ENCODE measurements around the gene LY6G6C. TPM values are rescaled to one million over a fixed set of nuclear protein-coding genes. Genes with fewer than 3 reads are reported as not detected.

LY6G6C gene
- total RNA-seq, 3 donors from 2014 or later: not detected

GRCh38 chr6:31734821-31735406 lies 13.4 kb upstream of the LY6G6C start:
- TF ChIP-seq POLR2A (IDR thresholded peaks at IDR 0.05): peak; percentile 25
- no peak for TF ChIP-seq CTCF (IDR thresholded peaks at IDR 0.05)
- TF ChIP-seq POLR2AphosphoS5 (IDR thresholded peaks at IDR 0.05): peak in 2 of 3 donors; percentile 30 to 36
- intact Hi-C loops (cut with DNase I; ENCODE audit: low total_unique reads): no loop called here
- DNase-seq (ENCODE audit: low spot score in 2 of 2): no peak
- Histone ChIP-seq H3K36me3 (no peaks in the 10 kb centered on the region), H3K27ac (peak overlapping the region; percentile 95 to 96), H3K9me3 (no peaks in the 10 kb centered on the region), H3K4me1 (peaks cover 19 to 35% of the 10 kb centered on the region in 2 donors), H3K4me3 (peak overlapping the region; percentile 68 to 76 (median 75)), H3K27me3 (no peaks in the 10 kb centered on the region)

GRCh38 chr6:31734247-31734820 lies 12.8 kb upstream of the LY6G6C start:
- no peak for DNase-seq (ENCODE audit: low spot score in 2 of 2)
- no peaks in the 10 kb centered on the region for H3K9me3 ChIP-seq
- TF ChIP-seq POLR2AphosphoS5 (IDR thresholded peaks at IDR 0.05) (no peak), CTCF (IDR thresholded peaks at IDR 0.05) (no peak), POLR2A (IDR thresholded peaks at IDR 0.05) (no peak)
- no peaks in the 10 kb centered on the region for H3K36me3 ChIP-seq
- peak overlapping the region; percentile 68 to 76 (median 75) for H3K4me3 ChIP-seq
- intact Hi-C loops (cut with DNase I; ENCODE audit: low total_unique reads): no loop called here
- H3K4me1 ChIP-seq: peaks cover 17 to 34% of the 10 kb centered on the region in 2 donors
- H3K27me3 ChIP-seq: no peaks in the 10 kb centered on the region
- peak overlapping the region; percentile 95 to 96 for H3K27ac ChIP-seq

GRCh38 chr6:31733734-31734133 lies 12.2 kb upstream of the LY6G6C start:
- intact Hi-C loops (cut with DNase I; ENCODE audit: low total_unique reads): no loop called here
- Histone ChIP-seq H3K4me3 (peak overlapping the region in 1 of 3 donors; percentile 75), H3K9me3 (no peaks in the 10 kb centered on the region), H3K27ac (peak overlapping the region; percentile 95 to 96), H3K27me3 (no peaks in the 10 kb centered on the region), H3K4me1 (peaks cover 14 to 28% of the 10 kb centered on the region in 2 donors), H3K36me3 (no peaks in the 10 kb centered on the region)
- no peak for DNase-seq (ENCODE audit: low spot score in 2 of 2)
- TF ChIP-seq CTCF (IDR thresholded peaks at IDR 0.05): no peak

- intact Hi-C loops (cut with DNase I; ENCODE audit: low total_unique reads): no loop called here
- TF ChIP-seq POLR2AphosphoS5 (IDR thresholded peaks at IDR 0.05) (no peak), POLR2A (IDR thresholded peaks at IDR 0.05) (no peak), CTCF (IDR thresholded peaks at IDR 0.05) (no peak)
- no peak overlapping the region for H3K27ac ChIP-seq
Measured at GRCh38 chr6:31732029-31732428, 10.5 kb upstream of the LY6G6C start.

GRCh38 chr6:31730631-31731086 lies 9.1 kb upstream of the LY6G6C start:
- H3K36me3 ChIP-seq: peaks cover 6% of the 10 kb centered on the region
- TF ChIP-seq POLR2A (IDR thresholded peaks at IDR 0.05): no peak
- no peak for TF ChIP-seq CTCF (IDR thresholded peaks at IDR 0.05)
- TF ChIP-seq POLR2AphosphoS5 (IDR thresholded peaks at IDR 0.05): no peak
- DNase-seq (ENCODE audit: low spot score in 2 of 2): no peak
- peak overlapping the region in 2 of 3 donors; percentile 82 to 92 for H3K4me3 ChIP-seq
- intact Hi-C loops (cut with DNase I; ENCODE audit: low total_unique reads): no loop called here
- H3K27ac ChIP-seq: peak overlapping the region; percentile 97 to 98
- no peaks in the 10 kb centered on the region for H3K27me3 ChIP-seq
- H3K4me1 ChIP-seq: peaks cover 9 to 11% of the 10 kb centered on the region in 2 donors
- H3K9me3 ChIP-seq: no peaks in the 10 kb centered on the region

More at GRCh38 chr6:31732029-31732428, 10.5 kb upstream of the LY6G6C start:
- Histone ChIP-seq H3K36me3 (peaks cover 3% of the 10 kb centered on the region), H3K4me3 (no peak overlapping the region), H3K9me3 (no peaks in the 10 kb centered on the region), H3K27me3 (no peaks in the 10 kb centered on the region), H3K4me1 (peaks cover 11 to 14% of the 10 kb centered on the region in 2 donors)
- no peak for DNase-seq (ENCODE audit: low spot score in 2 of 2)

All from breast epithelium (tissue), 4 donors.